CD4-positive, alpha-beta memory T cell (primary cell): ENCODE measurements around the gene ZNF512B. TPM values are rescaled to one million over a fixed set of nuclear protein-coding genes. Genes with fewer than 3 reads are reported as not detected.
A peak's percentile ranks its signal among the peaks of the same experiment; 100 is the strongest.

Source experiments
- CTCF ChIA-PET: fragments of 350-600 bp; sonication (Branson Sonifier 250); formaldehyde crosslinking; loops from one replicate; lab custom pipeline; 2021; ENCODE audit warnings: inconsistent platforms; ENCODE audit not compliant: partially characterized antibody; lab: Charles Lee
- POLR2A ChIA-PET: fragments of 350-600 bp; sonication (Branson Sonifier 250); formaldehyde crosslinking; loops from one replicate; lab custom pipeline; 2021; ENCODE audit not compliant: partially characterized antibody; lab: Charles Lee
- DNase-seq, 5 donors: peaks; one replicate each; pipeline versions ENCODE4 v3.0.0 to v3.0.0-alpha.2; 2020 to 2022; ENCODE audit warnings: mixed read lengths in 1 of 5
- H3K27ac ChIP-seq: one replicate; pipeline ENCODE4 v1.7.0; 2013; ENCODE audit warnings: low read depth, low read length
- H3K27me3 ChIP-seq: 2 replicates; pipeline ENCODE4 v1.7.0; 2013; ENCODE audit warnings: mild to moderate bottlenecking, low read length, moderate library complexity; ENCODE audit not compliant: insufficient read depth
- H3K36me3 ChIP-seq: 2 replicates; pipeline ENCODE4 v1.7.0; 2013; ENCODE audit warnings: mild to moderate bottlenecking, low read length, moderate library complexity; ENCODE audit not compliant: insufficient read depth
- H3K4me1 ChIP-seq: 2 replicates; pipeline ENCODE4 v1.7.0; 2013; ENCODE audit warnings: mild to moderate bottlenecking, low read length, moderate library complexity; ENCODE audit not compliant: insufficient read depth
- H3K4me3 ChIP-seq, 2 donors: one replicate each; pipeline ENCODE4 v1.7.0; 2013; ENCODE audit warnings: low read length in 2 of 2, mild to moderate bottlenecking in 1 of 2
- H3K9me3 ChIP-seq, 2 donors: one replicate each; pipeline ENCODE4 v1.7.0; 2013; ENCODE audit warnings: low read length in 2 of 2, control low read depth in 1 of 2; ENCODE audit not compliant: control insufficient read depth in 1 of 2
- H3K27ac Mint-ChIP-seq, 7 donors: one replicate each; pipeline ENCODE4 v1.8.0; 2020 to 2021; ENCODE audit warnings: mixed read lengths in 7 of 7, mild to moderate bottlenecking in 6 of 7, inconsistent platforms in 3 of 7, moderate library complexity in 3 of 7
- H3K27me3 Mint-ChIP-seq, 2 donors: one replicate each; pipeline ENCODE4 v1.8.0; 2020 to 2021; ENCODE audit warnings: mixed read lengths in 2 of 2
- H3K36me3 Mint-ChIP-seq, 2 donors: one replicate each; pipeline ENCODE4 v1.8.0; 2020 to 2021; ENCODE audit warnings: mixed read lengths in 2 of 2, inconsistent platforms in 1 of 2, mild to moderate bottlenecking in 1 of 2
- H3K4me1 Mint-ChIP-seq, 4 donors: one replicate each; pipeline ENCODE4 v1.8.0; 2020 to 2021; ENCODE audit warnings: mixed read lengths in 4 of 4, mild to moderate bottlenecking in 1 of 4
- H3K4me3 Mint-ChIP-seq, 8 donors: one replicate each; pipeline ENCODE4 v1.8.0; 2020 to 2021; ENCODE audit warnings: mixed read lengths in 8 of 8, mild to moderate bottlenecking in 7 of 8, moderate library complexity in 6 of 8, inconsistent platforms in 3 of 8
- H3K9me3 Mint-ChIP-seq, 8 donors: one replicate each; pipeline ENCODE4 v1.8.0; 2020 to 2021; ENCODE audit warnings: mixed read lengths in 8 of 8, mild to moderate bottlenecking in 5 of 8, inconsistent platforms in 3 of 8, moderate library complexity in 1 of 8
- intact Hi-C: fragments of 100-400 bp; cut with micrococcal nuclease; formaldehyde crosslinking; loops from one replicate; pipeline ENCODE4 v1.15.1; 2023
- polyA plus RNA-seq, 2 donors: library from polyadenylated mRNA; unstranded; fragments of 300-500 nt; fragmentation: Illumina TruSeq; gene quantifications; one replicate each; pipeline ENCODE4 v1.2.3, GENCODE V29; 2021
- total RNA-seq, 2 experiments: library from RNA; stranded (reverse); gene quantifications; one replicate each; pipeline ENCODE4 v1.2.3, GENCODE V29; 2021

Gene ZNF512B
- total and polyA plus RNA-seq, 4 experiments from 2014 or later, result 0.20 to 22.0 (median 11.2) TPM

- DNase-seq, result peak in 4 of 5 donors; percentile 37 to 50 (median 42)
- Mint-ChIP-seq H3K27me3 (no peaks in the 10 kb centered on the region), H3K4me3 (peak overlapping the region; percentile 80 to 87 (median 83)), H3K9me3 (peaks cover 0 to 3% (median 0%) of the 10 kb centered on the region in 8 donors), H3K36me3 (peaks cover 3 to 8% of the 10 kb centered on the region in 2 donors), H3K4me1 (peaks cover 12 to 35% (median 20%) of the 10 kb centered on the region in 4 donors), H3K27ac (peak overlapping the region; percentile 77 to 90 (median 83))
- CTCF ChIA-PET, result interaction anchor here (1.4 kb wide), 1 partner anchor 11 kb away, joined by 5 read pairs; the partner anchor contains the start of gene SAMD10
- intact Hi-C loops, result loop anchor here (2.0 kb wide), 1 partner anchor 14 kb away; no protein-coding TSS in a partner anchor
- H3K27ac ChIP-seq, result peak overlapping the region; percentile 65
- H3K36me3 ChIP-seq, result peaks cover 3% of the 10 kb centered on the region
- no peaks in the 10 kb centered on the region for H3K27me3 ChIP-seq
- H3K4me3 ChIP-seq, result peak overlapping the region; percentile 17 to 63
- peaks cover 18% of the 10 kb centered on the region for H3K4me1 ChIP-seq
- H3K9me3 ChIP-seq, result no peaks in the 10 kb centered on the region
- POLR2A ChIA-PET, result interaction anchor here (1.0 to 3.2 kb wide), 5 partner anchors 11 to 432 kb away, joined by 3 to 24 read pairs (median 6); partner anchors contain the start of genes PRPF6, PTK6, SAMD10 and TPD52L2
Measured at GRCh38 chr20:63968928-63969760, 586 bp downstream of the ZNF512B start.

DNA sequence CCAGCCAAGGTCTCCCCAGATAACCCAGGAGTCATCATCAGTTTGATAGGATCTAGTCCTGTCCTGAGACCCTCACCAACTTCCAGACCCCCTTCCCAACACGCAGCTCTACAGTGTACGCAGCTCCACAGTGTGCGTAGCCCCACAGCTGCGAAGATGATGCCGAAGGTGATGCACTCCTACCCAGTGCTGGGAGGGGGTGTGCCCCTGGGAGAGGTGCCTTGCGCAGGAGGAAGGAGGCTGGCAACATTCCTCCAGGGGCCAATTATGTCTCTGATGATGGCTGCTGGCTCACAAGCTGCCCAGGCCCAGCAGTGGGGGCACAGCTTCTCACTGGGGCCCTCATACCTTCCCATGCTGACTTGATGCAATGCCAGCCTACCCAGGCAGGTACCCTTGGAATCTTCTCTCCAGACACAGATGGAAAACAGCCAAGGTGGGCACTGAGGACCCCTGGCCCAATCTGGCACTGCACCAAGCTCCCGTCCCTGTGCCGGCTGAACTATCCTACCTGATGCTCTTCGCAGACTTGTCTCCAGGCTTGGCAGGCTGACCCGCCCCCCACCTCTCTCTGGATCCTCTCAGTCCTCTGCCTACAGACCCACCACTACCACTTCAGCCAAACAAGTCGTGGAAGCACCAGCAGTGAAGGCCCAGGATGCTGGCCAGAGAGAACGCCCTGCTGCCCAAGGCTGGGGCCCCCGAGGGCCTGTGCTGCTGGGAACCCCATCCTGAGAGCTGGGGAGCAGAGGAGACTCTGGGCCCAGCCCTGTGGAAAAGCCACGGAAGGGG is 1.4 kb downstream of the ZNF512B start:
- Mint-ChIP-seq H3K27ac (peak overlapping the region; percentile 77 to 90 (median 85)), H3K27me3 (no peaks in the 10 kb centered on the region), H3K4me3 (peak overlapping the region; percentile 80 to 87 (median 83)), H3K4me1 (peaks cover 8 to 27% (median 15%) of the 10 kb centered on the region in 4 donors), H3K36me3 (peaks cover 0 to 7% of the 10 kb centered on the region in 2 donors), H3K9me3 (peaks cover 0 to 3% (median 0%) of the 10 kb centered on the region in 8 donors)
- intact Hi-C loops, result loop anchor here (2.0 kb wide), 1 partner anchor 14 kb away; no protein-coding TSS in a partner anchor
- CTCF ChIA-PET, result interaction anchor here (1.4 kb wide), 1 partner anchor 12 kb away, joined by 5 read pairs; the partner anchor contains the start of gene SAMD10
- H3K27me3 ChIP-seq, result no peaks in the 10 kb centered on the region
- H3K9me3 ChIP-seq, result no peaks in the 10 kb centered on the region
- DNase-seq, result no peak
- H3K4me1 ChIP-seq, result peaks cover 18% of the 10 kb centered on the region
- H3K36me3 ChIP-seq, result peaks cover 3% of the 10 kb centered on the region
- H3K27ac ChIP-seq, result peak overlapping the region; percentile 65
- POLR2A ChIA-PET, result interaction anchor here (1.0 to 3.2 kb wide), 5 partner anchors 11 to 431 kb away, joined by 3 to 24 read pairs (median 6); partner anchors contain the start of genes PRPF6, PTK6, SAMD10 and TPD52L2
- peak overlapping the region; percentile 17 to 63 for H3K4me3 ChIP-seq

DNA sequence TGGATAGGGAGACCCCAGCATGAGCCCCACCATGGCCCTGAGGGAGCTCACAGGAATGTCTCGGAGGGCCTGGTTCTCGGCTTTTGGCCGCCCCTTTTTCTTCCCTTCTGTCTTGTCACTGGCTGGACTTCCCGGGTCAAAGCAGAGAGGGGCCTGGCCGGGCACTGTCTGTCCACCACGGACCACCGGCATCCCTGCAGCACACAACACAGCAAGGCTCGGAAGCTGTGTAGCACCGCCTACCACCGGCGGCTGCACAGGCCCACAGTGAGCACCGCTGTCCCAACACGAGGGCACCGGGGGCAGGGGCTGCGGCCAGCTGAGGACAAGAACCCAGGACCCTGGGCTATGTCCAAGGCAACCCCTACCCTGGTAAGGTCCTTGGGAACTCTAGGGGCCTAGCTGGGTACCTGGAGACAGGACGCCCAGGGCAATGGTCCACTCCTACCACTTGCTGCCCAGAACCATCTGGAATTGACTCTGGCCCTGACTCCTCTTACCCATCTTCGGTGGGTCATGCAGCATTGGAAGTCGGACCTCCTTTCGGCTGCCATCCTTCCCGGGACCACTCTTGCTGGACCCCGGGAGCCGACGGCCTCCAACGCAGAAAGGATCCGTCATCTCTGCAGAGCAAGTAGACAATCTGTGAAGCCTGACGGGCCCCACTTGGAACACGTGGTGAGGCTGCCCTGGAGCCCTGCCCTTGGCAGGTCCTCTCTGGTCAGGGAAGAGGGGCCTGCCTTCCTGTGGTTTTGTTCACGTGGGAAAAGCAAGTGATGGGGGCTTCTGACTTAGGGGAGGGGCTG is 2.2 kb downstream of the ZNF512B start:
- Histone ChIP-seq H3K9me3 (no peaks in the 10 kb centered on the region), H3K27me3 (no peaks in the 10 kb centered on the region), H3K27ac (no peak overlapping the region), H3K4me1 (peaks cover 18% of the 10 kb centered on the region), H3K36me3 (peaks cover 3% of the 10 kb centered on the region), H3K4me3 (no peak overlapping the region)
- Mint-ChIP-seq H3K36me3 (peaks cover 0 to 7% of the 10 kb centered on the region in 2 donors), H3K9me3 (peaks cover 0 to 3% (median 0%) of the 10 kb centered on the region in 8 donors), H3K4me3 (peak overlapping the region in 4 of 8 donors; percentile 57 to 87 (median 82)), H3K27me3 (no peaks in the 10 kb centered on the region), H3K4me1 (peaks cover 4 to 20% (median 10%) of the 10 kb centered on the region in 4 donors), H3K27ac (peak overlapping the region in 2 of 7 donors; percentile 19 to 77)
- ChIA-PET CTCF (interaction anchor here (1.4 kb wide), 1 partner anchor 13 kb away, joined by 5 read pairs; the partner anchor contains the start of gene SAMD10), POLR2A (interaction anchor here (0.6 to 3.2 kb wide), 4 partner anchors 10 to 224 kb away, joined by 3 to 24 read pairs (median 12); partner anchors contain the start of genes PRPF6, SAMD10, TPD52L2 and UCKL1)
- intact Hi-C loops, result loop anchor here (2.0 kb wide), 1 partner anchor 13 kb away; no protein-coding TSS in a partner anchor
- DNase-seq, result no peak

DNA sequence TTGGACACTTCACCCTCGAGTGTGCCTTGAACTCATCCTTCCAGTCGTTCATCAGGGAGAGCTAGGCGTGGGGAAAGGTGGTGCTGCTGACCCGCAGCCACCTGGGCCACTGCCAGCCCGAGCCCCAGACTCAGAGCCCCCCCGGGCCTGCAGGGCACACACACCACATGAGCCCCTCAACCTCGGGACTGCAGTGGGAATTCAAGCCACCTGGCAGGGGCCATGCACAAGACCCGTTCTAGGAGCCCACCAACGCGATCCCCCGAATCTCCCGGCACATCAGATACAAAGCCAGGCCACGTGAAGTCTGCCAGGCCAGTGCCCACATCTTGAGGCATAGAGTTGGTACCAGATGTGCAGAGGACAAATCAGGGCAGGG is 2.8 kb downstream of the ZNF512B start:
- intact Hi-C loops, result no loop called here
- peaks cover 18% of the 10 kb centered on the region for H3K4me1 ChIP-seq
- ChIA-PET POLR2A (interaction anchor here (0.6 to 3.2 kb wide), 3 partner anchors 10 to 224 kb away, joined by 3 to 24 read pairs (median 17); partner anchors contain the start of genes PRPF6, SAMD10 and UCKL1), CTCF (interaction anchor here (1.0 kb wide), 1 partner anchor 8 kb away, joined by 3 read pairs; no protein-coding TSS in a partner anchor)
- Mint-ChIP-seq H3K4me3 (no peak overlapping the region), H3K9me3 (peaks cover 0 to 3% (median 0%) of the 10 kb centered on the region in 8 donors), H3K4me1 (peaks cover 4 to 14% (median 9%) of the 10 kb centered on the region in 4 donors), H3K36me3 (peaks cover 0 to 9% of the 10 kb centered on the region in 2 donors), H3K27ac (no peak overlapping the region), H3K27me3 (no peaks in the 10 kb centered on the region)
- peaks cover 3% of the 10 kb centered on the region for H3K36me3 ChIP-seq
- DNase-seq, result no peak
- H3K4me3 ChIP-seq, result no peak overlapping the region
- H3K9me3 ChIP-seq, result no peaks in the 10 kb centered on the region
- H3K27ac ChIP-seq, result no peak overlapping the region
- H3K27me3 ChIP-seq, result no peaks in the 10 kb centered on the region

DNA sequence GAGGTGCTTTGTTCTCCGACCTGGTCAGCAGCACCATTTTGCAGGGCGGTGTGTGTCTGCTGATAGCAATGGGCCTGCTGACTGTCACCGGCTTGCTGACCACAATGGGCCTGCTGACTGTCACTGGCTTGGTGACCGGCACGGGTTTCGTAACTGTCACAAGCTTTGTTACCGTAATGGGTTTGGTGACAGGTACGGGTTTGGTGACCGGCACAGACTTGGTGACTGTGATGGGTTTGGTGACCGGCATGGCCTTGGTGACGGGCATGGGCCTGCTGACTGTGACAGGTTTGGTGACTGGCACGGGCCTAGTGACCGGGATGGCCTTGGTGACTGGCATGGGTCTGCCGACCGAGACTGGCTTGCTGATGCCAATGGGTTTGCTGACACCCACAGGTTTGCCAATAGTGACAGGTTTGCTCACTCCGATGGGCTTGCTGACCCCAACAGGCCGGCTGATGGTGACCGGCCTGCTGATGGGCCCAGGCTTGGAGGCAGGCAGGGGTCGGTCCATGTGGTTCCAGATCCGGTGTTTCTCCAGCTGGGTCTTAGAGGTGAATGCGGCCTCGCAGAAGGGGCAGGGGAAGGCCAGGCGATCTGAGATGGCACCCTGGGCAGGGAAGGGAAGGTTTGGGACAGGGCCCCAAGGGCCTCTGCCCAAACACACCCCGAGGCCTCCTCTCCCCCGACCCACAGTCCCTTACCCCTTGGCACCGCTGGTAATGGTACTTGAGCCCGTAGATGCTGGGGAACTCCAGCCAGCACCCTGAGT is 3.4 kb downstream of the ZNF512B start:
- no peaks in the 10 kb centered on the region for H3K27me3 Mint-ChIP-seq
- H3K36me3 ChIP-seq, result peaks cover 3% of the 10 kb centered on the region
- no peak for DNase-seq
- no peaks in the 10 kb centered on the region for H3K9me3 ChIP-seq
- POLR2A ChIA-PET, result interaction anchor here (3.2 kb wide), 1 partner anchor 14 kb away, joined by 17 read pairs; the partner anchor contains the start of genes PRPF6 and SAMD10
- intact Hi-C loops, result no loop called here
- no peak overlapping the region for H3K4me3 ChIP-seq
- H3K27ac Mint-ChIP-seq, result no peak overlapping the region
- peaks cover 0 to 14% of the 10 kb centered on the region in 2 donors for H3K36me3 Mint-ChIP-seq
- no peak overlapping the region for H3K27ac ChIP-seq
- H3K4me1 ChIP-seq, result peaks cover 18% of the 10 kb centered on the region
- H3K27me3 ChIP-seq, result no peaks in the 10 kb centered on the region
- H3K9me3 Mint-ChIP-seq, result peaks cover 0 to 3% (median 0%) of the 10 kb centered on the region in 8 donors
- peaks cover 4 to 14% (median 9%) of the 10 kb centered on the region in 4 donors for H3K4me1 Mint-ChIP-seq
- CTCF ChIA-PET, result interaction anchor here (1.0 kb wide), 1 partner anchor 9 kb away, joined by 3 read pairs; no protein-coding TSS in a partner anchor
- peak overlapping the region in 1 of 8 donors; percentile 15 for H3K4me3 Mint-ChIP-seq
